GM19324 (cell line): Measurements from ENCODE around the gene AGAP1.

ENCODE experiments used
- ATAC-seq: cut with Tn5 transposase; IDR thresholded peaks from one replicate; pipeline ENCODE4 v1.9.1; 2021; ENCODE audit warnings: mild to moderate bottlenecking, moderate library complexity; ENCODE audit not compliant: unreplicated experiment, low FRiP score

Gene AGAP1

DNA sequence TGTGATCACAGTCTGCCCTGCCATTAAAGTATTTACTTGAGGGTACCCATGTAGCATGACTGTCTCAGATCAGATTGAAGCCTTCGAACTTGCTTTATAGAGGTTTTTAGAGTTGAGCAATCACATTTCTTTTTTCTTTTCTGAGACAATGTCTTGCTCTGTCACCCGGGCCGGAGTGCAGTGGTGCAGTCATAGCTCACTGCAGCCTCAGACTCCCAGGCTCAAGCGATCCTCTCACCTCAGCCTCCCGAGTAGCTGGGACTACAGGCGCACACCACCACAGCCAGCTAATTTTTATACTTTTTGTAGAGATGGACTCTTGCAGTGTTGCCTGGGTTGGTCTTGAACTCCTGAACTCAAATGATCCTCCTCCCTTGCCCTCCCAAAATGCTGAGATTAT lies 153.4 kb downstream of the AGAP1 start:
- ATAC-seq: no peak

DNA sequence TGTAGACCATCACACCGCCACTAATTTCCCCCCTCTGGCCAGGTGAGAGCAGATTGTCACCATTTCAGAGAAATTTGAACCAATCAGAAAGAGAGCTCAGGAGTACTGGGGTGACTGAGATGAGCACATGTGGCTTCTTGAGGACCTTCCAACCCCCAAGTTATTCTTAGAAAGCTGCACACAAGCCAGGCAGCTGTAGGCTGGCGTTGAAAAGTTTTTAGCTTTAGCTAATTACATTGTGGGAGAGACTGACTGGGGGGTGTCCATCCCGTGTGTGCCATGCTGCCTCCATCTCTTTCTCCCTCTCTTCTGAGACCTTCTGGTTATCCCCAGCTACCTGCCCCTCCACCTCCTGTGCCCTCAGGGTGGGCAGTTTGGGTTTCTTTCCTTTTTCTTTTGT lies 154.0 kb downstream of the AGAP1 start:
- no peak for ATAC-seq

DNA sequence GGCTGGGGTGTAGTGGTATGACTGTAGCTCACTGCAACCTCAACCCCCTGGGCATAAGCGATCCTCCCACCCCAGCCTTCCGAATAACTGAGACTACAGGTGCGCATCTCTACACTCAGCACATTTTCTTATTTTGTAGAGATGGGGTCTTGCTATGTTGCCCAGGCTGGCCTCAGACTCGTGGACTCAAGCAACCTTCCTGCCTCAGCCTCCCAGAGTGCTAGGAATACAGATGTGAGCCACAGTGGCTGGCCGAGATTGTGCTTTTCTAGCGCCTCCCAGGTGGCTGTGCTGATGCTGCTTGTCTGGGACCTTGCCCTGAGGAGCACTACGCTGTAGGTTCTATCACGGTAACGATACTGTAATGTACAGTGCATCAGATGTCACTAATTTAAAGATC lies 155.6 kb downstream of the AGAP1 start:
- no peak for ATAC-seq

DNA sequence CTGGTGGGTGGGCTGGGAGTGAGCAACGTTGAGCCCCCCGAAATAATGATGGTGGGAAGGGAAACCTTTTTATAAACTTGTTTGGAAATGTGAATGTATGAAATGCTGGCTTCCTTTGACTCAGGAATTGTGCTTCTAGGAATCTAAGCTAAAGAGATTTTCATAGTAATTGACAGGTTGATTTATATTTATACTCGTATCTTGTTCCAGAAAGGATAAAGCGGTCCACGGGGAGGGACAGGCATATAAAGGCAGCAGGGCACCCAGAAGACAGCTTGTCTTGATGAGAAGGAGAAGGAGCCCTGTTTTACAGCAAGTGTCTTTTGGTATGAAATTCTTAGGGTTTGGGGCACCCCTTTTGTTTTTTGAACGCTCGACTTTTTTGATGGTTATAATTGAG lies 157.8 kb downstream of the AGAP1 start:
- no peak for ATAC-seq

DNA sequence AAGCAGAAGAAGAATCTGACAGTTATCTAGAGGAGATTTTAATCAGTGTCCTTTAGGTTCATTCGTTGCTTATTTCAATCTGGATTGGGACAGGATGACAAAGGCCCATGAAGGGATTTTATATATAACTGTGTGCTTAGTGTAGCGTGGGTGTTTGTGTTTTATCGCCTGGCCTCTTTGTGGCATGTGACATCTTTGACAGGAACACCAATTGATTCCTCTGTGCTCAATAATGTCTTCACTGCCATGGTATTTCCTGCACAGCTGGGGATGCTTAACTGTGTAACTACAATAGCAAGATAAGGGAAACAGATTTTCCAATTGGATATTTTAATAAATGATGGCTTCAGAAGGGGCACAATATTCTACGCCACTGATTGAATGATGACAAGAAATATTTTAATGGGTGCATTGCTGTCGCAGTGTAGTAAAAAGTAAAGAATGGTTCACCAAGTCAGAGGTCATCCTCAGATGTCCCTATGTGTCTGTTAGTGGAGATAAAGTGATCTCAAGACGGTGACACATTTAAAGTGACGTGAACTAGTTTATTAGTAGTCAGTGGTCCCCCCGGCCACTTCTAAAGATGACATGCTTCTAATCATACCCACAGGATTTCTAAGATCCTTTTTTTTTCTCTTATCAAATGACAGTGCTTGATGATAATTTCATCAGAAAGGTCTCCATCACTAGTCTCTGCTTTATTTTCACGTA lies 160.4 kb downstream of the AGAP1 start:
- ATAC-seq: no peak

DNA sequence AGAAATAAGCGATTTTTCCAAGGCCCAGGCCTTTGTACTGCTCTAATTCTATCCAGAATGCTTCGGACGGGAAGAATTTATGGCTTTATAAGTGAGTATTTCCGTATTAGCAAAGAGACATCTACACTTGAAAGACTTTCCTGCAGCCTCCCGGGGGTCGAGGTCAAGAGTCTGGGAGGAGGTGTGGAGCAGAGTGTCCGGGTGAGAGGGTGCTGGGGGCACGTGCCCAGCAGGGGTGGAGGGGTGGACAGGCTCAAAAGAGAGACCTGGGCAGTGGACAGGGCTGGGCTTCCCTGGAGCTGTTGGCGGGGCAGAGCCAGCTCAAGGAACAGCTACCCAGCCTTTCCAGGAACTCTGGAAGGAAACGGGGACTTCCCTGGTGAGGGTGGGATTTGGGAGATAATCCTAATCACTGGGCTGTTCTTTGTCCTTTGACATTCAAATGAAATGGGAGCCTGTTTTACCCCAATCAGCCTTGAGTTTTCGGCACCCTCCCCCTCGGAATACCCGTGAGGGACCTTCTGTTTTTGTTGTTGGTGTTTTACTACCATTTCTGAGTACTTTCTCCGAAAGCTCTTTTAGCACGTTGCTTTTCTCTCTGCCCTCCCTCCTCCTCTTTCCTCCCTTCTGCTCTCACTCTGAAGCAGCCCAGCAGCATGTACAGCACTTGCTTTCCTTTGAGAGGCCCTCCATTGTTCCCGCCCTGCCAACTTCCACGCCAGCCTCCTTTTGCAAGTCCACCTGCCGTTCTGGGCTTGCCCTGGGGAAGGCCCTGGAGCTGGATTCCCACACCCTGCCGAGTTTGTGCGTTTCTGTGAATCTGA lies 164.7 kb downstream of the AGAP1 start:
- no peak for ATAC-seq

DNA sequence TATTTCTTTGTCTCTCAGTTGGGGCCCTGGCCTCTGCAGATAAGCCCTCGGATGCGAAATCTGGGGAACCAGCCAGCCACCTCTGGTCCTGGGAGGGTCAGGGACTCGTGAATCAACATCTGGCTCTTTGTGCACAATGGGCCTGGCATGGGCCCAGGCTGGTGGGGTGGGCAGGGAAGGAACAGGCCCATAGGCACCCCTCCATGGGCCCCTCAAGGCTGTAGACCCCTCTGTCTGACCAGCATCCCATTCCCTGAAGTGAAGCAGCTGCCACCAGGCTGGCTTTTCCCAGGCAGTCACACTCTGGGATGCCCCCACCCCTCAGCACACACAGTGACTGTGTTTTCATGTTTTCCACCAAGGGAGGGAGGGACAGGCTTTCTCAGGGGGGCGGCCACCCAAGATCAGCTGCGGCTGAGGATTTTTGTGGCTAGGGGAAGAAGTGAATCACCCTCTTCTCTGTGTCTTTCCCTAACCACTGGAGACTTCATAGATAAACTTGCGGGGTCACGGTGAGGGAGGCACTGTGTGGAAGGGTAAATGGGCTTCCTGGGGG lies 166.0 kb downstream of the AGAP1 start:
- no peak for ATAC-seq

DNA sequence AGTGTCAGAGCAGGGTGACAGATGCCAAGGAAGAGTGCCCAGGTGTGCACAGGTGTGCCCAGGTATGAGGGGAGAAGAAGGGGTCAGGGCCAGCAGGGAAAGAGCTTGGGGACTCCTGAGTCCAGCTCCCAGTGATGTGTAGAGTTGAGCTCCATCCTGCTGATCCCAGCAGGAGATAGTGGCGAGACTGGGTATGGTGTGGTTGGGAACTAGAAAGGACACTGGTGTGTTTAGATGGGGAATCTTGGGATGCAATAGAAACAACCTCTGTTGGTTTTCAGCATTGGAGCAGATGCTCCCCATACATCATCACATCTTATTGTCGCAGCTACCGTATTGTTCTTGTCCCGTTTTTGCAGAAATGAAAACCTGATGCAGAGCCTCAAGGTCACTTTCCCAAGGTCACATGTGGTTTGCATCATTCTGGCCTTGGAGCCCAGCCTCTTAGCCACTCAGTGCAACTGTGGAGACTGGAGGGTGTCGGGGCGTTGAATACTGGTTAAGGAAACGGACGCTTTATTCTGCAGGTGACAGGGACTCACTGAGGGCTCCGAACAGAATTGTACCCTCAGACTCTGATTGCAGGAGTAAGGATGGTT lies 166.7 kb downstream of the AGAP1 start:
- ATAC-seq: no peak

DNA sequence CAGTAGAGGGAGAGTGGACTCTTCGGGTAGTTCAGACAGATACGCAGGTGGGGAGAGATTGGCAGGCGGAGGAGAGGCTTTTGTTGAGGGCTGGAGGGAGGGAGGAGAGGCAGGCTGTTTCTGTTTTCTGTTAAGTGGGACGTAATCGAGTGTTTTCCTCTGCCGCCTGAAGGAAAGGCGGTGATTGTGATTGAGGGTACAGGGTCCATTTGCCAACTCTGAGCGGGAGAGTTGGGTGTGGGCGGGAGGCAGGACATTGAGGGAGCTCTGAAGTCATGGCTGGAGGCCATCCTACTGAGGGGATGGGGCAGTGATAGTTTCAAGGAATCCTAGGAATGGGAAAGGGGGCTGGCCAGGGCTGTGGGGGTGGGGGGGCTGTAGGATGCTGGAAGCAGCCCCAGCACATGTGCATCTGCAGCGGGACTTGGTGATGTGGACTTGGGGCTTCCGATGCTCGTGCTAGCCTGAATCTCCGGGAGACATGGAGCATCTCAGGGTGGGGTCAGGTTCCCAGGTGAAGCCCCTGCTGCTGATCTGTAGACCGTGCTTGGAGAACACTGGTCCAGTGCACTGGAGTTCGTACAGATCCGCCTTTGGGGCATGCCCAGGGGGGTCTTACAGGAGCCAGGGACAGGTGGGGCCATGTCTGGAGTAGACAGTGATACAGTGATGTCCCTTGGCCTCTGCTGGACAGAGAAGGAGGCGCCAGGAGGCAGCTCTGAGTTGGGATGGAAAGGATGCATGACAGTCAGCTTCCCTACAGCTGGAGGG lies 167.5 kb downstream of the AGAP1 start:
- no peak for ATAC-seq

DNA sequence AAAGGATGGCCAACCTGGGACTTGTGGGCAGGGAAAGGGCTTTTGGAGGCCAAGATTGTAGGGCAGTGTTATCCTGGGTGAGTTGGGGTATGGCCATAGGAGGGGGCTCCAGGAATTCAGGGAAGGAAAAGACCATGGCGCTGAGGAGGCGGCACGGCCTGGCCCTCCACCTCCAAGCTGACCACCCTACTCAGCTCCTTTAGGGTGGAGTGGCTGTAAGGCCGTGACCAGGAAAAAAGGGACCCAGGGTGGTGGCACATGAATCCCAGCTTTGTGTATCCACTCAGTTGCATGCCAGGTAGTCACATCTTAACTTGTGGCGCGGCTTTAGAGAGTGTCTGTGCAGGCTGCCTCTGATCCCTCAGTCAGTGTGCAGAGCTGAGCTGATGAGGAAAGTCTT lies 168.1 kb downstream of the AGAP1 start:
- no peak for ATAC-seq

DNA sequence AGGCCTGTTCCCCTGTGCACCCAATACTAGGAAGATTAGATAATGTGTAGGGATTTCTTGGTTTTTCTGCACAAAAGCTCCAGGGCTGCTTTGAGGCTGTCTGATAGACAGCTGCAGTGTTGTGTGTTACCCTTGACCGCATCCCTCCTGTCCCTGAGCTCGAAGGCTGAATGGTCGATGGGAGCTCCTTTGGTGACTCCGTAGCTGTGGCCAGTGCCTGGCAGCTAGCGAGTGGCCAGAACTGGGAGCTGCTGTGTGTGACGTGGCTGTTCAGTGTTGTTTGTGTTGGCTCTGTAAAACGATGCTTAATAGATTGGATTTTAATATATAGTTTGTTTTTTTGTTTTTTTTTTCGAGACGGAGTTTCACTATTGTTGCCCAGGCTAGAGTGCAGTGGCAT lies 170.0 kb downstream of the AGAP1 start:
- ATAC-seq: no peak

DNA sequence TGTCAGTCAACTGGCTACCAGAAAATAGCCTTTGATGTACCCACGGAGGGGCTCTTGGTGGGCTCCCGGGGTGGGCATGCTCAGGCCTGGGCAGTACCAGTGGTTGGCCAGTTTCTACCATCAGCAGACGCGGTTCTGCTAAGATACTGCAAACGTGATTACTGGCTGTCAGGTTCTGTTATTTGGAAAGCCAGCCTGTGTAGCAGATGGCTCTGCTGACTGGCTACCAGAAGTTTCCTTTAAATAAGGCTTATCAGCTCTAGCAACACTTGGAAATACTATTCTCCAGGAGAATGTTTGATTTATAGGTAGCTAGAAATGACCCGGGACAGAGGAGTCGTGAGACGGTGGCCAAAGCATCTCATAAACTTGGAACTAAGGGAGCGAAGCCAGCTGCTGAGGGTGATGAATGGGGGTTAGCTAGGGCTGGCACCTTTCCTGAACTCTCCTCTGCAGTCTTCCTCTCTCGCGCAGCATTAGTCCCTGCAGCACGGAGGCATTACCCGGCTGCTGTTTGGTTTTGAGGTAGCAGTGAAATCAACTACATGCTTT lies 171.9 kb downstream of the AGAP1 start:
- no peak for ATAC-seq

DNA sequence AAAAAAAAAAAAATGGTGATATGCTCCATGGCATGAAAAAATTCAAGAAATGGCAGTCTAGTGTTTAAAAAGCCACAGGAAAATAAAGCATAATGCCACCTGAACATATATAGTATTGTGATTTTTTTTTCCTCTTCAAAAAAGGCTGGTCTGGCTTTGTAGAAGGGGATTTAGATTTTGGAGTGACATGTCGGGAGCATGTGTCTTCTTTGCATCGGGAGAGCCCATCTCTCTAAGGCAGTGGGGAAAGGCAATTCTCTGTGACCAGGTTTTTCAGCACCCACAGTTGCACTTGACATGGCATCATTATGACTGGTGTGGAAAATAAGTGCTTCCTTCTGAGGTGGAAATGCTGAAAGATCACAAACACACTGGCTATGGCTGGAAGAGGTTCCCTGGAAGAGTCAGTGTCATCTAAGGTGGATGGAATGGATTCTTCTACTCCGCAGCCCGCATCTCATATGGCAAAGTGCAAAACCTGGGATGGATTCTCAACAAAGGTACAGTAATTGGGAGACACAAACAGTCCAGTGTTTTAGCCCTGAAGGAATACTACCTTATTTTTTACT lies 172.5 kb downstream of the AGAP1 start:
- no peak for ATAC-seq

DNA sequence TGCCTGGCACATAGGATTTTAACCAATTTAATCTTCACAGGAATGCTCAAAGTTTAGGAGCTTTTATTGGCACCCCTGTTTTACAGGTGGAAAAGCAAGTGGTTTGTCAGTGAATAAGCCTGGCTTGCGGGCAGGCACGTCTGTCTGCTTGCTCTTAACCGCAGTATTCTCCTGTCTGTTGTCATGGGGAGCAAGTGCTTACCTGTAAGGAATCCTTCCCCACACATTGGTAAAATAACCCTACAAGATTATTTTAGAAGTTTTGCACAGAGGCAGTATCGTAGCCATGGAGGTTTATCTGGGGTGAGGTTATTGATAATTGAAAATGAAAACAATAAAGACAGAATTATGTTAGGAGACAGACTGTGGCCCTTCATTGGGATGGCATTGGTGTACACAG lies 174.9 kb downstream of the AGAP1 start:
- ATAC-seq: no peak

DNA sequence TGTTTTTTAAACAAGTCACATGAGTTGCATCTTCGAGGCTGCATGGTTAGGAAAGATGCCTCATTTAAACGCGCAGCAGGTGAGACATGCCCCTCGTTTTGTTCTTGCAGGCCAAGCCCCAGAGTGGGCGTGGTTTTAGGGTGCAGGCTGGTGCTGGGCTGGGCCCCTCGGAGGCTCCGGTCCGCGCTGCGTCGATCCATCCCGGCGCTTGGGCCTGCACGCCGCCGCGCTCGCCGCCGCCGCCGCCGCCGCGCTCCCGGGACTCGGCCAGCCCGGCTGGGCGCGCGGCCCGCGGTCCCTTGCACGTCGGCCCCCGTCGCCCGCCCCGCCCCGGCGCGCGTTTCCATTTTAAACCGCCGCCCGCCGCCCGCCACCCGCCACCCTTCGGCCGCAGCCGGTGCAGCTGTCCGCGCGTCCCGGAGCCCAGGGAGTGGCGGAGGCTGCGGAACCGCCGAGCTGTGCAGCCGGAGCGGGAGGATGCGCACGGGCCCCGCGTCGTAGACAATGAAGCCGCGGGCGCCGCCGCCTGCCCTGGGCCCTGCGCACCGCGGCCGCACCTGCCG lies 175.5 kb downstream of the AGAP1 start:
- no peak for ATAC-seq

DNA sequence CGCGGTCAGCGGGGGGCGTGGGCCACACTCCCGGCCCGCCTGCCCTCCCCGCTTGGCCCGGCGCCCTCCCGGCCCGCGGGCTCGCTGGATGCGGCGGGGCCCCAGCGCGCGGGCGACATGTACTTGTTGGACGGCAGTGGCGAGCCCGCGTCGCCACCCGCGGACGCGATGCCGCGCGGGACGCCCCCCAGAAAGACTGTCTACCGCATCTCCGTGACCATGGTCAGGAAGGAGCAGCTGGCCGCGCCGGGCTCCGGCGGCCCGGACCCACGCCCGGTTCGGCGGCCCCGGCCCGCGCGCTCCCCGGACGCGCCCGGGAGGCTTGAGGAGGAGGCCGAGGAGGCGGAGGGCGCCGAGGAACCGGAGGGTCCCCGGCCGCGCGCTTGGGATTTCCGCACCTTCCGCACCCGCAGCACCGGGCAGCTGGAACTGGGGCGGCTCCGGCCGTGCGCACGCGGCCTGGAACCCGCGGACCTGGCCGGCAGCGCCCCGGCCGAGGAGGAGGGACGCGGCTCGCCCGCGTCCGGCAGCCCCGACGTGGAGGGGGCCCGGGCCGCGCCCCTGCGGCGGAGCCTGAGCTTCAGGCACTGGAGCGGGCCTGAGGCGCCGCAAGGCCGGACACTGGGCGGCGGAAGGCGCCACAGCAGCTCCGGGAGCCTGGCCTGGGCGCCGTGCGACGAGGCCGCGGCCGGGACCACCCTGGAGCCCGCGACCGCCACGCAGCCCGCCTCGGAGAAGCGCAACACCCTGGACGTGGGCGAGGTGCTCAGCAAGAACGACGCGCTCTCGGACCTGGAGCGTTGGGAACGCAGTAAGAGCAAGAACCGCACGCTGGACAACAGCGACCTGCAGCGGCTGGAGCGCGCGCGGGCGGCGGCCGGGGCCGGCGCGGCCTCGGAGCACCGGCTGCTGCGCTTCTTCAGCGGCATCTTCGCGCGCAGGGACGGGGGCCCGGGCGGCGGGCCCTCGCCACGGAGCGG lies 176.4 kb downstream of the AGAP1 start:
- no peak for ATAC-seq

DNA sequence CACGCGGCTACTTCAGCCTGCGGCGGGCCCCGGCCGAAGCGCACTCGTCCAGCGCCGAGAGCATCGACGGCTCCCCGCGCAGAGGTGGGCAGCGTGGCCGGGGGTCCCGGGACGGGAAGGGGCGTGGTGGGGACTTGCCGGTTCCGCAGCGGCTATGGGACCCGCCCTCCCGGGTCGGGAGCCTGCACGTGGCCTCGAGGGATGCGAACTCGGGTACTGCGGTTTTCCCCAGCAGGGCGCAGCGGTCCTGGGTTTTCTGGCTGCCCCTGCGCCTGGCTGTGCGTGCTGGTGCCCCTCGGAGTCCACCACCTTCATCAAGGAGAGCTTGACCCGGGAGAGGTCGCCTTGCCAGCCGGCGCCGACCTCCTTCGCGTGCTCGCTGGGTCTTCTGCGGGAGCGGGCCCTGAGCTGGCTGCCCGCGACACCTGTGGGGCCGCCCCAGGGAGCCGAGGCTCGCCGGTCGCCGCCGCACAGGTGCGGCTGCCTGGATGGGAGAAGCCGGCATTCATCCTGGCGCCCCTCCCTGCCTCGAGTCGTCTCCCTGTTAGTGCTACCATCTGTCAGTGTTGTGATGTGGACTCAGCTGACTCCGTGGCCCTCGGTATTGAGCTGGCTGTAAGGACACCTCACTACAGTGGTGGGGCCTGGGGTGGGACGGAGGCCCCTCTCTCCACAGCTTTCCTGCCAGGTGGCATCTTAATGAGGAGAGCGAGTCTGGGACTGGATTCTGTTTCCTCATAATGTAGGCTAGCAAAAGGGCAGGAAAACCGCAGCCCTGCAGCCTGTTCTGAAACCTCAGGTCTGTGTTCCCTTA lies 177.3 kb downstream of the AGAP1 start:
- no peak for ATAC-seq

DNA sequence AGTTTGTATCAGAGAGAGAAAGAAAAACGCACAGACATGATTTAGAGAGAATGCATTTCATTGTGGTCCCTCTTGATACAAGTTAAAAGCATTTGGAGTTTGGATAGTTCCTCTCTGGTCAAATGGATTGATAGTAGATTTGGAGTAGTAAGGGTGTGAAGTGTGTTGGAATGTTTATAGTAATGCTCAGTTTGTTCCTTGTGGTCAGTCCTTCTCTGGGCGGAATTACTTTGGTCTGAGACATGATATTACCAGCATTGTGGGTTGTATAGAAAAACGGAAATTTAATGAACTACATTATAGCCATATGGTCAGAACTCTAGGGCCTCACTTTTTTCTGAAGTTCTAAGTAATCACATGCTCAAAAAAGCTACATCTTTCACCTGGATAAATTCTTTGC lies 178.9 kb downstream of the AGAP1 start:
- no peak for ATAC-seq
